ENCODE measurements around the gene LMO7.
"Not testable (repeated sequence)": the region's sequence is repeated elsewhere in the genome, so short reads cannot be mapped to it uniquely, and the experiment has no call there.

The LMO7 gene

DNA sequence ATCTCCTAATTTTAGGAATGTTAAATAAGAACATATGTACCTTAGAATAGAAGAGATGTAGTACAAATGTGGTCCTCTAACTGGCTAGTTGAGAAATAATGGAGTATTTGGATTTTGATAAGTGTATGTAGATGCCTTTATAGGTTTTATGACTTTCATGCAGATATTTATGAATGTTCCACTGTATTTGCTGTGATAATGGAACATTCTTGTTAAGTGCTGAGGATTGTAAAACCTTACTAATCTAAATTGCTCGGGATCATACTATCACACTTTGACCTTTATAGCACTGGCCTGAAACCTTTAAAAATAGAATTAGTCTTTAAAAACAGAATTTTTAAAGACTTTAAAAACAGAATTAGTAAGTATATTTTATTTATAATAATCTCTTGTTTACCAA lies 135.1 kb downstream of the LMO7 start:
- no peak for DNase-seq (ENCODE audit: low read depth in 2 of 2)

DNA sequence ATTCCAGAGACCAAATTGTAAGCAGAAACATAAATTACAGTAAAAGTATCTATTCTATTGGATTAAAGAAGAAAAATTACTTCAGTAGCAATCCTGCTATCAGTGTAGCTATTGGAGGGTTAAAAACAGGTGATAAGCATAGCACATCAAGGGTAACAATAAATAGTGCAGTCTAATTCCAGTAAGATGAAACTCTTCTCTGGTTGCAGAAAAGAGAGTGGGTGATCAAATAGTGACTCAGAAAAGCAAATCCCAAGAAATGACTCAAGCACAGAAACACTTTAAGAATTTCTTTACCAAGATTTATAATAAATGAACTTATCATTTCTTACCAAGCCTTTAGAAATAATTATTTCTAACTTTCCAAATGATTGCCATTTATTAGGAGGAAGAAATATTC lies 135.7 kb downstream of the LMO7 start:
- no peak for DNase-seq (ENCODE audit: low read depth in 2 of 2)

DNA sequence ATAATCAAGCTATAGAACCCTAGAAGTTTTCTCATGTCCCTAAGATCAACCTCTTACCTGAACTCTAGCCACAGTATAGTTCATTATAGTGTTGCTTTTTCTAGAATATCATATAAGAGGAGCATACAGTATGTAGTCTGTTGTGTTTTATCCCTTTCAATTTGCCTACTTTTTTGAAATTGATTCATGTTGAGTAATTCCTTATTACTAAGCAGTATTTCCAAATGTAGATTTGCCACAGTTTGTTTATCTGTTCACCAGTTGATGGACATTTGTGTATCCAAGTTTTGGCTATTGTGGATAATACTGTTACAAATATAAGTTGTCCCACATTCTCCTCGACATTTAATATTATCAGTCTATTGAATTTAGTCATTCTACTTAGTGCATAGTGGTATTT lies 138.0 kb downstream of the LMO7 start:
- no peak for DNase-seq (ENCODE audit: low read depth in 2 of 2)

DNA sequence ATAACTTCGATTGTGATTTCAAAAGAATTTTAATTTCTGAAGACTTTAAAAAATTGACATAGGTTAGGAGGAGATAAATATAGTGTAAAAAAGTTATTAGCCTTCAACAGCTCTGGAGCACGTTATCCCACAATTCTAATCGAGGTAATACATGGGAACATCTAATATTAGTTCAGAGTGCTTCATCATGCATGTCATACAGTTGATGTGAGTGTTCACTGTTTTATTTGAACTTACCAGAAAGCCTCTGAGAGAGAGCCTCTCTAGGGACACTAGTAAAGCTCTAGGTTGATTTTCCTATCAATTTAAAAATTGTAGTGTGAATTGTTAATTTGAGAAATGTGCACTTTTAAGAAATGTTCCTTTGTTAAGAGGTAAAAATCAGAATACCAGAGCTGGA lies 140.4 kb downstream of the LMO7 start:
- no peak for DNase-seq (ENCODE audit: low read depth in 2 of 2)

DNA sequence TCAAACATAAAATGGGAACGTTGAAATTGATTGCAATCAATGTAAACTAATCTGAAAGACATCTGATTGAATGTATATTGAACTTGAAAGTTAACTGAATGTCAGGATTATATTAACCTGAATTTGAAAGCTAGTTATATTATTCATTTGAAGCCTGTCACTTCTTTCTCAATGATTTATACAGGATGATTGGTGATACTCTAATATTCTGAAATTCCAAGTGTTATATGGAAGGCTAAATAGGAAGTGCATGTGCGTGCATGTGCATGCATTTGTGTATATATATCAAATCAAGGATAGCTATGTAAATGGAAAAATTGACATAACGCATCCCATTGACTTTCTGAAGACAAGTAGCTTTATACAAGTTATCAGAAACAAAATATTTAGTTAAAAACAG lies 143.3 kb downstream of the LMO7 start:
- DNase-seq (ENCODE audit: low read depth in 2 of 2) = no peak

DNA sequence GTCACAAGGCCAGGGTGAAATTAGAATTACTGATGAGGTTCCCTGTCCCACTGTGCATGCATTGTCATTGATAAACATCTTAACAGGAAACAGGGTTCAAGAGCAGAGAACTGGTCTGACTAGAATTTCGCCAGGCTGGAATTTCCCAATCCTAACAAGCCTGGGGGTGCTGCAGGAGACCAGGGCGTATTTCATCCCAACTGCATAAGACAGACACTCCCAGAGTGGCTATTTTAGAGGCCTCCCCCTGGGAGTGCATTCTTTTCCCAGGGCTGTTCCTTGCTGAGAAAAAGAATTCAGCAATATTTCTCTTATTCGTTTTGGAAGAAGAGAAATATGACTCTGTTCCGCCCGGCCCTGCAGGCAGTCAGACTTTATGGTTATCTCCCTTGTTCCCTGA lies 144.0 kb downstream of the LMO7 start:
- DNase-seq (ENCODE audit: low read depth in 2 of 2) = not testable (repeated sequence)

DNA sequence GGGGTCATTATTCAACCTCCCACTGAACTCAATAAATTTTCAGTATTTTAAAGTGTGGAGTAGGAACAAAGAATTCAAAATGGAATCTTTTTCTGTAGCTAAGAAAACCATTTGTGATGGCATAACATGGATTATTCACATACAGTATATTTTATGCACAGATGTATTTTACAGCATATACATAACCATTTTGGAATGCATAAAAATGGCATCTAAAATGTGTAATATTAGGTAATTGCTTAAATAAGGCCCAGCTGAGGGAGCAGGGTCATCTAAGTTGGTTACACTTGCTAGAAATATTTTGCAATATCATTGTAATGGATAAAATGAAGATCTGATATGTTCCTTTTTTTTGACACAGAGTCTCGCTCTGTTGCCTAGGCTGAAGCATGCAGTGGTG lies 146.9 kb downstream of the LMO7 start:
- no peak for DNase-seq (ENCODE audit: low read depth in 2 of 2)

DNA sequence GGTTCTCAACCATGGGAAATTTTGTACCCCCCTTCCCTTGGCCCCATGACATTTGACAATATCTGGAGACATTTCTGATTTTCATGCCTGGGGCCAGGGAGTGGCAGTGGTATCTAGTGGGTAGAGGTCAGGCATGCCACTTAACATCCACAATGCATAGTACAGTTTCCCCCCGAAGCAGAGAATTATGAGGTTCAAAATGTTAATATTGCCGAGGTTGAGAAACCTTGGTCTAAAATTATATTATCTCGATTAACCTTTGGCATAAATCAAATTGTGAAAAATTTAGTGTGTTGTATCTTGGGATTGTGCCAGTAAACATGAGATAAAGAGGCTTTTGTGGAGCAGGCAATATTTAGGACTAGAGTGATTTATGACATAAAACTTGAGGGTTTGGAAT lies 147.9 kb downstream of the LMO7 start:
- DNase-seq (ENCODE audit: low read depth in 2 of 2) = no peak

DNA sequence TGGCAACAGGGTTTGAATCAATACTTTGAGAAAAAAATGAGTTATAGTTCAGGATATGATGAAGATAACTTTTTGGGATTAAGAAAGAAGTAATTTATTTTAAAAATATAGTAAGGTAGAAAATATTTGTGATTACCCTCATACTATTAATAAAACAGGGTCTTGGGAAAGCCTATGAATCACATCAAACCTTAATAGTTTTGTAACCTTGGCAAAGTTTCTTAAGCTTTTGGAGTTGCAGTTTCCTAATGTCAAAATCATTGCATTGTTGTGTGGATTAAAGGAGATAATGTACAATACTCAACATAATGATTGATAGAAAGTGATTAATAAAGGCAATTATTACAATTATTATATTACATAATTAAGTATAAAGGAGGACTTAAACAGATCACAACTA lies 149.0 kb downstream of the LMO7 start:
- DNase-seq (ENCODE audit: low read depth in 2 of 2) = no peak

DNA sequence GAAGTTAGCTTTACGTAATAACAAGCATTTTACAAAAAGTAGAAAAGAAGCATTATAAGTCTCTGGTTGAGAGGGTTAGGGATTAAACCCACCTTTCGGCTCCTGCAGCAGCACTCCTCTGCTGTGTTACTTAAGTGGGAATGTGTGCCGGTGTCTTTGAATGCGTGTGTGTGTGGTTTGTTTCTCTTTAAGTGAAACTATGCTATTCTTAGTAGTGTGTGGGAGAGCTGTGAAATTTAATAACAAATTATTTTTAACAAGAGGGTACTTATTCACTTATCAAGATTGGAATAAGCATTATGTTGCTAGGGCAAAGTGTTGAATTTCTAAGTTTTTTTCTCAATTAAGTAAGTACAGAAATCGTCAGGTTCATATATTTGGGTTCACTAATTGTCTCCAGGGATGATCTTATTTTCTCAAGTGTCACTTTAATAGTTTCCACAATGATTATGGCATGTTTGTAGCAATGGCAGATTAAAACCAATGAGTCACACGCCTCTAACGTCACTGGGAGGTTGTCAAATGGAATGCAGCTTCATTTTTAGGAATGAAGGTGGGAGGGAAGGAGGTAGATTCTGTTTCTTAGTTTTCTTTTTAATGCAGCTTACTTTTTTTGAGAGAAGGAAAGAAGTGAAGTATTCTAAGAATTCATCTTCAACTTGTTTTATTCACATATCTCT lies 151.3 kb downstream of the LMO7 start:
- DNase-seq (ENCODE audit: low read depth in 2 of 2) = no peak

DNA sequence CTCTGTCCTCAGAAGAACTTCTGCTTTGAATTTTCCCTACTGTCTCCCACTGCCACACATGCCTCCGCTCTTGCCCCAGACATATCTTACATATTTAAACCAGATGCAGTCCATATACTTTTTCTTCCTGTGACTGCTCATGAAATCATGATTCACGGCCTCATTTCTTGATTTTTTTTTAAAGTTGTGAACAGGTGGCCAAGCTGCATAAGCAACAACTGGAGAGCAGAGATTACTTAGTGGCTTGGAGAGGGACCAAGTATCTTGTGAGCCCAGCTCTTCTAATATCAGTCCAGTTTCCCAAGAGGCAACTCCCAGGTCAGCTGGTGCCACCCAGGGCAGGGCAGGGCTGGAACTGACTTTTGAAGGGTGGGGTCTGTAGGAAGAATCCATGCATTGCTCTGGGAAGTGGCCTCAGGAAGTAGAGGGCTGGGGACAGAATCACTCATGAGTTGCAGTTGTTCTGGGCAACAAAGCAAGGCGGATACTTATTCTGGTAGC lies 152.4 kb downstream of the LMO7 start:
- DNase-seq (ENCODE audit: low read depth in 2 of 2) = no peak

DNA sequence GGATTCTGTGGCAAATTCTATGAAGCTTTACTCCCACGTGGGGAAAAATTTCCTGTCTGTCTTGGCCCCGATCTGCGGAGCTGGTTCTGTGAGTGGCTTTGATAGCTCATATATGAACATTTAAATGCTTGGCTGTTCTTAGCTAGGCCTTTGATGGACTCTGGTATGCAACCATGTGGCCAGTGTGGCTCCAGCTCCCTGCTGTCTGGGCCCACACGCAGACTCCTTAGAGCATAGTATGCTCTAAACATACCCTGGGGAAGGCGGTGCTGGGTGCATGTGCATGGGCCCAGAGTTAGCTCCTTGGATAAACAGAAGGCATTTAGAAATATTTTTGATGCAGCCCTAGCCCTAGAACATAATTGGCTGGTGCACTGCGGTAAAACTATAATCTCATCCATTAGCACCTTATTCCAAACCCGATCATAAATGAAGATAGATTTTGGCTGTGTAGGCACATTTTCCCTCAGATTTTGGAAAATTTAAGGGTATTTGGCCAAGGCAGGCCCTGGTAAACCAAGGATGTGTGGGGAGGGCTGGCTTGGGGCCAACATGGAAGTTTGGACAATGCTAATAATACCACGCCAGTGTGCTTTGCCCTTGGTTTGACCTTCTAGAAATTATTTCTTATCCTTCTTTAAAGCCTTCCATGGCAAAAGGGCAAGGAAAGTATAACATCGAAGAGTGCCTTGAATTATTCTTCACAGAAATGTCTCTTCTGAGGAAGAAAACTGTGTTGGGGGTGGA lies 153.5 kb downstream of the LMO7 start:
- no peak for DNase-seq (ENCODE audit: low read depth in 2 of 2)

DNA sequence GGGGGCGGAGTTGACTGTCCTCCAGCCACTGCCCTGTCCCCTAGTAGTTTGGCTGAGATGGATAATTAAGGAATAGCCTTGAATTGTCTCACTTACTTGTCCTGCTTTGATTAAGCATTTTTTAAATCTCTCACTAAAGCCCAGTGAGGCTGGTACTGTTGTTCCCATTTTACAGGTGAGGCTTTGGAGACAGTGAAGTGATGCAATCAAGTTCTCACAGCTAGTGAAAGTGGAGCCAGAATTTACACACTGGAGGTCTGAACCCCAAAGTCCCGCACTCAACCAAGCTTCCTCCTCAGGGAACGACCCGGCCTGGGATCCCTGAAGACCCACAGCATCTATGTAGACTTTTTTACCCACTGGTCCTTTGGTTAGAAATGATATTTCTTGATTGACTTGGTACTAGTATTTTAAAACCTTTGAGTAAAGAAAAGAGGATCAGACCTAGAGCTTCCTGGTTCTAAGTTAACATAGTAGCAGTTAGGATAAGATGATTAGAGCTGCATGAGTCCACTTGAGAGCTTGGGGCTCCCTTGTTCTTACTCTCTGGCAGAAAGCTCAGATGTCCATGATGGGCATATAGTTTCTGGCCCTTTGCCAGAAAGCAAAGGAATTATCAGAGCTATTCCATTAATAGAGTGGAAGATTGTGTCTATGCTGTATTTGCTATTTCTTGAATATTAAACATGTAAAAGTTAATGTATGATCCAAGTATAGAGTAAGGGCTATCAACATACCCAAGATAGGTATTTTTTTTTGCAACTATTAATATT lies 154.3 kb downstream of the LMO7 start:
- DNase-seq (ENCODE audit: low read depth in 2 of 2) = no peak

DNA sequence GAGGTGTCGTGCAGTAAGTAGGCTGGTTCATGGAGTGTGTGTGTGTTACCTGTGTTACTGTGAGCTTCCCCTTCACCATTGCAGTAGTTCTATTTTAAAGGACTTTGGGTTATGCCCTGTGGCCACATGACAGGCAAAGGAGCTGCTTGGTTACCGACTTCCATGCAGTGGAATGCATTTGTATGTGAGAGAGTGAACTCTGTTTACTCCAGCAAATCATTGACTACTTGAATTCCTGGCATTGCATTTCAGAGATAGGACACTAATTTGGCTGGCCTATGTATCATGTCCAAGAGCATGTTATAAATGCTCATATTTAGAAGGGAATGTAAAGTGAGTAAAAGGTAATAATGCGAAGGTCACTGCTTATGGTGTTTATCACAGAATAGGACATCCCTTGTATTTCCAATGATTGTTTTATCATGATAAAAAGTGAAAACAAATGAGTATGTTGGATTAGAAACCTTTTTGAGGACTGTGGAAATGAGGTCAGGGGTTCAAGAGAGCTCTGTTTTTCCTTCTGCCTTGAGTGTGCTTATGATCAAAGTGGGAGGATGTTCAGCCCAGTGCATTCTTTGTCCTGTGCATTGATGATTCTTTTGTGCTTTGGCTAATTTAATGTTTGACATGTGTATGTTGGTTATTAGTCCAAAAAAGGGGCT lies 156.5 kb downstream of the LMO7 start:
- DNase-seq (ENCODE audit: low read depth in 2 of 2) = no peak

DNA sequence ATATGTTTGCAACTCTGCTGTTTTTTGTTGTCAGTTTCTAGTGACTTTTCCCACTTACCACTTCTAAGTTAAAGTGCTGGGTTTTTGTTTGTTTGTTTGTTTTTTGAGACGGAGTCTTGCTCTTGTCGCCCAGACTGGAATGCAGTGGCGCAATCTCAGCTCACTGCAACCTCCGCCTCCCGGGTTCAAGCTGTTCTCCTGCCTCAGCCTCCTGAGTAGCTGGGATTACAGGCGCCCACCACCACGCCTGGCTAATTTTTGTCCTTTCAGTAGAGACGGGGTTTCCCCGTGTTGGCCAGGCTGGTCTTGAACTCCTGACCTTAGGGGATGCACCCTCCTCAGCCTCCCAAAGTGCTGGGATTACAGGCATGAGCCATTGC lies 157.0 kb downstream of the LMO7 start:
- not testable (repeated sequence) for DNase-seq (ENCODE audit: low read depth in 2 of 2)

DNA sequence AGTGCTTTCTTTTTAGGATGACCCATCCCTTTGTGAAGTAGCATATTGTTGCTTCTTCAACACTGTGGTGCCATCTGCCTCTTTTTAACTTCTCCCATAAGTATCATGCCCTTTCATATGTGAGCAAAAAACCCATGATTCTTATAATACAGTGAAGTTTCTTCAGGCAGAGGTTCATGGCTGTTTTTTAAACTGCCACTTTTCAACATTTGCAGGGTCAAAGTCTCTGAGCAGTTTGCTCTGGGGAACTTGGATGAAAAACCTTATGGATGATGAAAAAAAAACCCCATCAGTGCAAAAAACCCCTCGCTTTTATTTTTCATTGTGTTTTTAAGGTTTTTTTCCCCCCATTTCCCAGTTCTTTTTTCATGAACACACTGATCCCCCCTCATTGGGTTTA lies 158.5 kb downstream of the LMO7 start:
- no peak for DNase-seq (ENCODE audit: low read depth in 2 of 2)

DNA sequence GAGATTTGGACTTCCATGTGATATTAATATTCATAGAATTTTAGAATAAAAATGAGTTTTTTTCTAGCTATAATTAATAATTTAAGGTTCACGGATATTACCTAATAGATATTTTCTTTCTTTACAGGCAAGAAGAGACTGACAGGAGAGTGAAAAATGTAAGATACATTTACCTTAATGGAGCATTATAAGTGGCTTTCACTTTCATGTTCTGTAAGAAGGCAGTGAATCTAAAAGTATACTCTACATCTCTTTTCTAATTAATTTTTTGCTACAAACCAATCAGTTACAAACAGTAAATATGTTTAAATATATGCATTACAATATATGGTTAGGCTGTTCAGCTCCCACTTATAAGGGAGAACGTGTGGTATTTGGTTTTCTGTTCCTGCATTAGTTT lies 159.1 kb downstream of the LMO7 start:
- no peak for DNase-seq (ENCODE audit: low read depth in 2 of 2)

DNA sequence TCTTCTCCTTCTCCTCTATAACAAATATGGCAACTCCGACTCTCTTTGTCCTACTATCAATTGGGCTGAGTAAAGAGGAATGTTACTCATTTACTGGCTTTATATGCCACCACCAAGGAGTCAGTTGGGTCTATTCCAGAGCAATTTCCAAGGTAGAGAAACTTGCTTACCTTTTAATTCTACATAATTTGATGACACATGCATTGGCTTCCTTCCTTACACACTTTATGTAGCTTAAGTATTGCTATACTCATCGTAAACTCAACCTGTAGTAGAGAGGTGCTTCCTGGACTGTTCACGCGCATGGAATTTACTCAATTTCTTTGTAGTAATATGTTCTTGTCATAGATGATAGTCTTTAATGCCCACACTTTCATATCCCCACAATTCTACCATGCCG lies 160.7 kb downstream of the LMO7 start:
- DNase-seq (ENCODE audit: low read depth in 2 of 2) = no peak

DNA sequence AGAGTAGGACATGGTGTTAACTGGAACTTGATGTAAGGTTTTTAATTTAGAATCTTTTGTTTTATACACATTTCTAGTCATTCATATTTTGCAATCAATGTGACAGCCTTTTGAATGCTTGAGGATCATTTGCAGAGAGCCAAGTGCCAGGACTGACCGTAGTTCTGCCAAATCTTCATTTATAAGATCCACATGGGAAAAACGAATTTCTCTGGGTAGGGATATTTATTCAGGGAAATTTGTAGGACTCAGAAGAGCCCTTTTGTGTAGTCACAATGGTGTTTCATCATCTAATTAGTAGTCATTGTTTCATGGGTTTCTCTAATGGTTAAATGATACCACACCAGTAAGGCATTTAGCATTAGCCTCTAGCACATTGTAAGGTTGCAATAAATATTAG lies 161.1 kb downstream of the LMO7 start:
- DNase-seq (ENCODE audit: low read depth in 2 of 2) = no peak

DNA sequence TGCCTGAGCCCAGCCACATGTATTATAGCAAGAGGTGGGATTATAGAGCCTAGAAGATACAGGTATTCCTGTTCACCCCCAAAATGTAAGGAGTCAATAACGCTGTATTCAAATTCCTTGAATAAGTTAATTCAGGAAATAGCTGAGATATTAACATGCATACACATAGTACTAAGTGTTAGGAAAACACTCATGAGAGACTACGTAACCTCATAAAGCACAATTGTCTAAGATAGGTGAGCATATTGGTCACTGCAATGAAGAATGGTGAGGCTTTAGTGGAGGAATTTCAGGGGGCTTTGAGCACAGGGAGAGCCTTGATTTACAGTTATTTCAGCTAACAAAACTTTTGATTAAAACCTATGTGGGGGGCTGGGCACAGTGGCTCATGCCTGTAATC lies 161.6 kb downstream of the LMO7 start:
- DNase-seq (ENCODE audit: low read depth in 2 of 2) = no peak

DNA sequence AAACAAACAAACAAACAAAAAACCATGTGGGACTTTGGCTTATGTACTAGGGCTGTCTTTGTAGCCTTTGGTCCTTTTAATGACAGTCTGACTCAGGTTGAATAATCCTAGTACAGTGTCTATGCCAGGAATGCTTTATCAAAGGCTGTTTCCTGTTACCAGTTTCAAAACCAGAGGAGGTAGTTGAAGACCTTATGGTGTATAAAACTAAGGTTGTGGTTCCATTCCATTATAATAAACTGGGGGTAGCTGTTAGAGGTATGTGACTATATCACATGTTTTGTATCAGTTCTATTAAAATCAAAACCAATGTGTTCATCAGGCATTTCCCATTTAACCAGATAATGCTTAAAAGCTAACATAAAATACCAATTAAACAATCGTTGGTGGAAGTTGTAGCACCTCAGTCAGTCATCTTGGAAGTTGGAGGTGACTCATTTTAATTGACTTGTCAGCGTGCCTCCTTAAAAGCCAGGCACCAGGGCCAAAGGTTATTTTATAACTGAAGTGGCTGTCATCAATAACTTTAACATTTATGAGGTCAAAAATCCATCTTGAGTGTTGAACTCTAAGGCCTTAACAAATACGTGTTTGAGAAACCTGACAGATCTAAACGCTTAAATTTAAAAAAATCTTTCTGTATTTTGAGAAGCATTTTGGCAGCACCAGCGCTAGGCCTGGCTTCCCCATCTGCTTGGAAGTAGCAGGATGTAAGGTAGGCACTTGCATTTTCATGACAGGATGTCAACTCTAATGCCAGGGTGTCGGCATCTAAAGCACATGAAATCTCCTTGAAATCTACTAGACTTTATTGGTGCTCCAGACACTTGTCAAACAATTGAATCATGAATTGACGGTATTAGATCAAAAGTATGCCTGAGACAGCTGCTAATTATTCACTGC lies 162.5 kb downstream of the LMO7 start:
- no peak for DNase-seq (ENCODE audit: low read depth in 2 of 2)

Measured in activated CD8-positive, alpha-beta memory T cell treated with anti-CD3 and anti-CD28 coated beads for 4 hours (primary cell).